ENCODE measurements around the gene BTAF1.
"Not testable (repeated sequence)": the region's sequence is repeated elsewhere in the genome, so short reads cannot be mapped to it uniquely, and the experiment has no call there.

BTAF1 gene

GRCh38 chr10:91980319-91980718 is 56.7 kb downstream of the BTAF1 start:
- no peak for DNase-seq

GRCh38 chr10:91983416-91983815 is 59.8 kb downstream of the BTAF1 start:
- DNase-seq = no peak

- DNase-seq = peak in 2 of 3 donors; percentile 29 to 38
Measured at GRCh38 chr10:91987397-91988037, 63.9 kb downstream of the BTAF1 start.

DNA sequence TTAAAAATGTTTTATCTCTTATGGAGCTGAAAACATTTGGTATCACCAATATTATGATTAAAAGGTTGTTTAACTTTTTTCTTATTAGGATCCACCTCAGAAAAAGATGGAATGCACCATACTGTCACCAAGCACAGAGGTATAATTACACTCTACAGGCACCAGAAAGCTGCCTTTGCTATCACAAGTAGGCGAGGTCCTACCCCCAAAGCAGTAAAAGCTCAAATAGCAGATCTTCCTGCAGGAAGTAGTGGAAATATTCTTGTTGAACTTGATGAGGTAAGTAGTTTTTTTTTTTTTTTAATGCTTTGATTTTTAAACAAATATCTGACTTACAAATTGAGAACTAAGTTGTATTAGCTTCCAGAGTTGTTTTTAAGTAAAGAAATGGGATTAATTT is 68.5 kb downstream of the BTAF1 start:
- no peak for DNase-seq

DNA sequence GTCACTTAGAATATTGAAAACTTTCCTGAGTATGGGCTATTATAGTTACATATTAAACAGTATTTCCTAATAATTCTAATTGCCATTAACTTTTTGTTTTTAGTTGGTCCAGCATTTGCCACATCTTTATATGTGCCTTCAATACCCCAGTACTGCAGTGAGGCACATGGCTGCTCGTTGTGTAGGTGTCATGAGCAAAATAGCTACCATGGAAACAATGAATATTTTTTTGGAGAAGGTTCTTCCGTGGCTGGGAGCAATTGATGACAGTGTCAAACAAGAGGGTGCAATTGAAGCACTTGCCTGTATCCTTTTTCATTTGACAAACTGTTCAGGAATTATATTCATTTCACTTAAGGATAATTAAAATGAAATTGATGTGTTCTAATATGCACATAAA is 72.7 kb downstream of the BTAF1 start:
- DNase-seq = no peak

DNA sequence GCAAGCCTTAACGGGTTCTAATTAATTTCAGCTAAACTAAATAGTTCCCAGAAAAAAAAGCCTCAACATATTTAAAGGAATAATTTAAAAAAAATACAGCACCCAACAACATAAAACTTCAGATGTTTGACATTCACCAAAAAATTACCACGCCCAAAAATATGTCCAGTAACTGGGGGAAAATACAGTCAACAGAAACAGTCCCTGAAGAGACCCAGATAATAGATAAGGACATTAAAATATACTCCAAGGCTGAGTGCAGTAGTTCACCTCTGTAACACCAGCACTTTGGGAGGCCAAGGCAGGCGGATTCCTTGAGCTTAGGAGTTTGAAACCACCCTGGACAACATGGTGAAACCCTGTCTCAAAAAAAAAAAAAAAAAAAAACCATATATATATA is 78.0 kb downstream of the BTAF1 start:
- DNase-seq = no peak

GRCh38 chr10:92001995-92002394 is 78.4 kb downstream of the BTAF1 start:
- no peak for DNase-seq

DNA sequence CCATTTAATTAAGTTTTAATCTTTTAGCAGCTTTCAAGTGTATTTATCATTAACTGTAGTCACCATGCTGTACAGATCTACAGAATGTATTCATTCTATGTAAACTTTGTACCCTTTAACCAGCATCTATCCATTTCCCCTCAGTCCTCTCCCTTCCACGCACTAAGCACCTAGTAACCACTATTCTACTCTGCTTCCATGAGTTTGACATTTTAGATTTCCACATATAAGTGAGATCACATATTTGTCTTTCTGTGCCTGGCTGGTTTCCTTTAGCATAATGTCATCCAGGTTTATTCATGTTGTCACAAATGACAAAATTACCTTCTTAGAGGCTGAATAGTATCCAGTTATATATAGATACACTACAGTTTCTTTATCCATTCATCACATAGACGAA is 79.7 kb downstream of the BTAF1 start:
- DNase-seq = no peak

- no peak for DNase-seq
Measured at GRCh38 chr10:92005978-92006377, 82.4 kb downstream of the BTAF1 start.

- DNase-seq = no peak
Measured at GRCh38 chr10:92009445-92009844, 85.9 kb downstream of the BTAF1 start.

- DNase-seq = no peak
Measured at GRCh38 chr10:92010047-92010735, 86.6 kb downstream of the BTAF1 start.

GRCh38 chr10:92011560-92012214 is 88.1 kb downstream of the BTAF1 start:
- DNase-seq = peak; percentile 3 to 30 (median 23)

DNA sequence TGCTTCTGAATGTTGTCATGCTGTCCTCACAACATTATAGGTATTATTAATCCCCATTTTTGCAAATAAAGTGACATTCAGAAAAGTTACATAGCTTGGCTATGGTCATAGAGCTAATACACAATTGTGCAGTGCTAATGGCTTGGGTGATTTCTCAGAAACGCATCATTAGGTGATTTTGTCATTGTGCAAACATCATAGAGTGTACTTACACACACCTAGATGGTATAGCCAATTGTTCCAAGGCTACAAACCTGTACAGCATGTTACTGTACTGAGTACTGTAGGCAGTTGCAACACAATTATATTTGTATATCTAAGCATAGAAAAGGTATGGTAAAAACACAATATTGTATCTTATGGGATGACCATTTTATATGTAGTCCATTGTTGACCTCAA is 91.0 kb downstream of the BTAF1 start:
- DNase-seq = no peak

DNA sequence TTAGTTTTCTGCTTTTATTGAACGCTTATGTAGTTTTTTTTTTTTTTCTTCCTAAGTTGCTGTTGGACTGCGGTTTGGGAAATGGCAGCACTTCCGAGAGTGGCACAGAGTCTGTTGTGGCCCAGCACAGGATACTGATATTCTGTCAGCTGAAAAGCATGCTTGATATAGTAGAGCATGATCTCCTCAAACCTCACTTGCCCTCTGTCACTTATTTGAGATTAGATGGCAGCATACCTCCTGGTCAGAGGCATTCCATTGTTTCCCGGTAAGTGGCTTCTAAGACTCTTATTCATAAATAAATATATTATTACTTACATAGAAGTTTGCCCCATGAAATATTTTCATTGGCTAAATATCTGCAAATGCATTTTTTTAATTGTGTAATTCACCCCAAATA is 101.1 kb downstream of the BTAF1 start:
- no peak for DNase-seq

GRCh38 chr10:92025340-92025739 is 101.8 kb downstream of the BTAF1 start:
- DNase-seq = not testable (repeated sequence)

DNA sequence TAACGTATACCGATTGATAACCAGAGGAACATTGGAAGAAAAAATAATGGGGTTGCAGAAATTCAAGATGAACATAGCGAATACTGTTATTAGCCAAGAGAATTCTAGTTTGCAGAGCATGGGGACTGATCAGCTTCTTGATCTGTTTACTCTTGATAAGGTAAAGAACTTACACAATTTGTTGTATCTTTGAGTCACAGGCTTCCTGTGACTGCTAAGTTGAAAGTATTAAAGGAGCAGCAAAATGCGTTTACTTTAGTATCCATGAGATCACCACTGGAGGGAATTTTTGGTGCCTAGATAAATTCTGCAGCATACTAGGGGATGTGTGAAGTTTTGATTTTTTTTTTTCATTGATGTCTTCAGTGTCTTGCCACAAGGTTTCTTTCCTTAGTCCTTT is 103.6 kb downstream of the BTAF1 start:
- DNase-seq = no peak

DNA sequence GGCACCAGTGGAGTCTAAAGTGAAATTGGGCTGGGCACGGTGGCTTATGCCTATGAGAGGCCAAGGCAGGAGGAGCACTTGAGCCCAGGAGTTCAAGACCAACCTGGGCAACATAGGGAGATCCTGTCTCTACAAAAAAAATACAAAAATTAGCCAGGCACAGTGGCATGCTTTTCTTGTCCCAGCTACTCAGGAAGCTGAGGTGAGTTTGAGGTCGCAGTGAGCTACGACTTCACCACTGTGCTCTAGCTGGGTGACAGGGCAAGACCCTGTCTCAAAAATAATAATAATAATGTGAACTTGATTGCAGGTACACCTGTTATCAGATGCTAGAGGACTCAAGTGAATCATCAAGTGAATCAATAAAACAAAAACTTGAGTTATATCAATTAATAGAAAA is 108.0 kb downstream of the BTAF1 start:
- no peak for DNase-seq

GRCh38 chr10:92033070-92033469 is 109.5 kb downstream of the BTAF1 start:
- not testable (repeated sequence) for DNase-seq

DNA sequence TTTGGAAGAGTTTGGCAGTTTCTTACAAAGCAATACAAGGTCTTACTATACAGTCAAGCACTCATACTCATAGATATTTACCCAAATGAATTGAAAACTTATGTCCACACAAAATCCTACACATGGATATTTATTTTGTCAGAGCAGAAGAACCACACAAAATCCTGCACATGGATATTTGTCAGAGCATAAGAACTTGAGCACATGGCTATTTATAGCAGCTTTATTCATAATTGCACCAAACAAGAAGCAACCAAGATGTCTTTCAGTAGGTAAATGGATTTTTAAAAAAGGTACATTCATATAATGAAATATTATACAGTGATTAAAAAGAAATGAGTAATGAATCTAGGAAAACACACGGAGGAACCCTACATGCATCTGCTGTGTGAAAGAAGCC is 115.4 kb downstream of the BTAF1 start:
- no peak for DNase-seq

GRCh38 chr10:92042541-92042940 is 119.0 kb downstream of the BTAF1 start:
- no peak for DNase-seq

GRCh38 chr10:92045641-92046106 is 122.1 kb downstream of the BTAF1 start:
- DNase-seq = no peak

- DNase-seq = no peak
Measured at GRCh38 chr10:92047215-92047614, 123.6 kb downstream of the BTAF1 start.

DNA sequence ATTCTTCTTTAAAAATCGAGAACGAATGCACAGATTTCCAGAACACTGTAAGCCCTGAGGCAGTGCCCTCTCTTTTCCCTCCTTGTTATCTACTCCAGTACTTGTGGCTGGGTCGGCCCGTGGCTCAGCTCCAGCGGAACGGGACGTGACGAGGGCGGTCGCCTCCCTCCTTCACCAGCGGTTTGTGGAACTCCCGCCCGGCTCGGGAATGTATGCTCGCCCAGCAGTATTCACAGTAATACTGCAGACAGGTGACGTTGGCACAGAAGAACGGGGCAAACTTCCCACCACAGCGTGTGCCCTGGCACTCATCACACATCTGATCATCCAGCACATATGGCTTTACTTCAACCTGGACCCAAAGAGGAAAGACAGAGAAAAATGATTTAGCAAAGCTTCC is 128.5 kb downstream of the BTAF1 start:
- DNase-seq = no peak

DNA sequence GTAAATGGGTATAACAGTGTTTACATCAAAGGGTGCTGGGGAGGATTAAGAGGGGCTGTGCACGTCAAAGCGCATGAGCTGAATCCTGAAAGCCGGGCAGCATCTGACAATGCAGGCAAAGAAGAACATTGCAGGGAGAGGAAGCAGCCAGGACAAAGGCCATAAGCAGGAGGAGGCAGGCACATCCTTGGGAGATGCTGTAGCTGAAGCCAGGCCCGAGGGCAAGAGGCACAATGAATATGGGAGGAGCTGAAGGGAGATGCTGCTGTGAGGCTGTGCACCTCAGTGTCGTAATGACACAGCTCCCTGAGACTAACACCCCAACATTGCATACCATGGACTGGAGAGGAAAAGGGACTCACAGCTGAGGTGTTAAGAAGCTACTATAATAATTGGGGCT is 129.2 kb downstream of the BTAF1 start:
- DNase-seq = no peak

Data from suppressor macrophage treated with lipopolysaccharide for 1 hour (primary cell).